Stimulated activated naive B cell treated with anti-CD40 and anti-IgM and Interleukin-4, amounts not matched to agents 10 μg/mL and 1 μg/mL and 100 μg/mL, for 72 hours (primary cell): ENCODE results near the gene ZNF443.

ENCODE experiments used
- ATAC-seq, 2 donors: fragments of 150-1000 bp; cut with Tn5 transposase; replicated peaks; 2 replicates each; pipeline ENCODE4 v1.10.0; 2021; ENCODE audit warnings: moderate library complexity in 1 of 2
- DNase-seq: peaks from one replicate; pipeline ENCODE4 v3.0.0; 2021
- H3K27ac Mint-ChIP-seq: one replicate; pipeline ENCODE4 v1.8.0; 2022; ENCODE audit warnings: mild to moderate bottlenecking, mixed read lengths
- H3K27me3 Mint-ChIP-seq, 2 donors: one replicate each; pipeline ENCODE4 v1.8.0; 2022; ENCODE audit warnings: mixed read lengths in 2 of 2
- H3K36me3 Mint-ChIP-seq, 2 donors: one replicate each; pipeline ENCODE4 v1.8.0; 2022; ENCODE audit warnings: mixed read lengths in 2 of 2, mild to moderate bottlenecking in 1 of 2
- H3K4me1 Mint-ChIP-seq, 2 donors: one replicate each; pipeline ENCODE4 v1.8.0; 2022; ENCODE audit warnings: mixed read lengths in 2 of 2, mild to moderate bottlenecking in 1 of 2
- H3K4me3 Mint-ChIP-seq, 2 donors: one replicate each; pipeline ENCODE4 v1.8.0; 2022; ENCODE audit warnings: mild to moderate bottlenecking in 2 of 2, mixed read lengths in 2 of 2, moderate library complexity in 1 of 2
- H3K9me3 Mint-ChIP-seq, 2 donors: one replicate each; pipeline ENCODE4 v1.8.0; 2022; ENCODE audit warnings: mixed read lengths in 2 of 2, mild to moderate bottlenecking in 1 of 2

The ZNF443 gene

DNA sequence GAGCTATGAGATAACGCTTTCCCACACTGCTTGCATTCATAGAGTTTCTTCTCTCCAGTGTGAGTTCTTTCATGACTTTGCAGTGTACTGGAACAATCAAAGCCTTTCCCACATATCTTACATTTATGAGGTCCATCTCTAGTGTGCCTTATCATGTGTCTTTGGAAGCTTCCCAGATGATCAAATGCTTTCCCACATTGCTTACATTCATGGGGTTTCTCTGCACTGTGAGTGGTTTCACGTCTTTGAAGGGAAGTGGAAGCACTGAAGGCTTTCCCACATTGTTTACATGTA lies 60.4 kb downstream of the ZNF443 start:
- ATAC-seq (no peak), DNase-seq (no peak)
- Mint-ChIP-seq H3K27me3 (no peaks in the 10 kb centered on the region), H3K36me3 (peaks cover 64 to 74% of the 10 kb centered on the region in 2 donors), H3K4me1 (peaks cover 3 to 15% of the 10 kb centered on the region in 2 donors), H3K9me3 (peaks cover 30 to 34% of the 10 kb centered on the region in 2 donors), H3K27ac (no peak overlapping the region), H3K4me3 (no peak overlapping the region)

GRCh38 chr19:12379732-12380443 lies 60.9 kb downstream of the ZNF443 start:
- peaks cover 3 to 13% of the 10 kb centered on the region in 2 donors for H3K4me1 Mint-ChIP-seq
- H3K36me3 Mint-ChIP-seq, result peaks cover 63 to 73% of the 10 kb centered on the region in 2 donors
- DNase-seq (no peak), ATAC-seq (no peak)
- H3K27ac Mint-ChIP-seq, result no peak overlapping the region
- H3K4me3 Mint-ChIP-seq, result no peak overlapping the region
- peaks cover 30 to 34% of the 10 kb centered on the region in 2 donors for H3K9me3 Mint-ChIP-seq
- H3K27me3 Mint-ChIP-seq, result no peaks in the 10 kb centered on the region
